Purkinje cell (primary cell): Measurements from ENCODE around the gene TMEM164. TPM values are rescaled to one million over a fixed set of nuclear protein-coding genes. Genes with fewer than 3 reads are reported as not detected.

ENCODE experiments used
- polyA plus RNA-seq: library from polyadenylated mRNA; unstranded; fragments of >200 nt; fragmentation: Nextera tagmentation; gene quantifications from 2 replicates; pipeline ENCODE4 v1.2.1, GENCODE V29; 2014

The TMEM164 gene
- 0.90 and 2.3 TPM in 2 replicates for polyA plus RNA-seq

DNA sequence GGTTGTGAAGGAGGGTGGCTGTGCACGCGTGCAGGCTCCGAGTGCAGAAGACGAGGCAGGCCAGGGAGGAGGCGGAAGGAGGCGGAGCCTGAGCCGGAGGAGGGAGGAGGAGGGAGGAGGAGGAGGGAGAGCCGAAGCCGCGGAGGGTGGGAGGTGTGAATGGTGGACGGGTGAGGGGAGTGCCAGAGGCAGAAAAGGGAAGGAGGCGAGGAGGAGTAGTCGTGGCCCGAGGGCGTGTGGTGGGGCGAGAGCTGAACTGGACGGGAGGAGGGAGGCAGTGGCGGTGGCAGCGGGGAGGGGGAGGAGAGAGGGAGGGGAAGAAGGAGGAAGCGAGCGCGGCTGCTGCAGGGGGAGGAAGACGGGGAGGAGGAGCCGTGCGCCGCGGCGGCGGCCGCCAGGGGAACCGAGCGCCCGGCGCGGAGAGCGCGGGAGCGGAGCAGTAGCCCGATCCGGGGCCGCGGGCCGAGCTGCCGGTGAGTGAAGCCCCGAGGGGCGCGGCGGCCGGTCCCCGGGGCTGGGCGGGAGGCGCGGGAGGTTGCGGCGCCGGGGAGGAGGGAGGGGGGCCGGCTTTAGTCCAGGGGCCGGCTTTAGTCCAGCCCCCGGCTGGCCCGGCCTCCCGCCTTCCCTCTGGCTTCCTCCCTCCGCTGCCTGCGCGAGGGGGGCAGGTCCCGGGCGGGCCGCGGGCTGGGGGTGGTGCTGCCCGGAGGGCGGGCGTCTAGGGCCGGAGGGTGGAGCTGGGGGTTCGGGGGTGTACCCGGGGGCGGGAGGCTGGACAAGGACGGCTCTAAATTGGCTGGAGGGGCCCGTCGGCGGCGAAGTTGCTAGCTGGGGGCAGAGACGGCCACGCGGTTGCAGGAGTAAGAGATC is at the start of gene TMEM164:
TSS of gene TMEM164 (plus strand) at position 815 of the 867 bp plus-strand sequence. CDS start 661 bp downstream, outside the sequence.

